GM12801 (cell line): ENCODE measurements around the gene ABL2.

ENCODE experiments used
- TF ChIP-seq, protein P1 (sequence below): IDR thresholded peaks from one replicate; pipeline ENCODE4 v1.5.1; 2011; ENCODE audit warnings: control low read depth; ENCODE audit not compliant: insufficient read length; ENCODE audit errors: extremely low read depth

Gene ABL2

DNA sequence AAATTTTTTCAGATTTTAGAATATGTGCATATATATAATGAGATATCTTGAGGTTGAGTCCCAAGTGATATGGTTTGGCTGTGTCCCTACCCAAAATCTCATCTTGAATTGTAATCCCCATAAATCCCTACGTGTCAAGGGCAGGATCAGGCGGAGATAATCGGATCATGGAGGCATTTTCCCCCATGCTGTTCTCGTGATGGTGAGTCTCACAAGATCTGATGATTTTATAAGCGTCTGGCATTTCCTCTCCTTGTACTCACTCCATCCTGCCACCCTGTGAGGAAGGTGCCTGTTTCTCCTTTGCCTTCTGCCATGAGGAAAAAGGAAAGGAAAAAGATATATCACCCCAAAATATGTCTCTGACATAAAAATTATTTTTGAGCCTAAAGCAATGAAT, 83.0 kb downstream of the ABL2 start:
- TF ChIP-seq, protein P1, sequence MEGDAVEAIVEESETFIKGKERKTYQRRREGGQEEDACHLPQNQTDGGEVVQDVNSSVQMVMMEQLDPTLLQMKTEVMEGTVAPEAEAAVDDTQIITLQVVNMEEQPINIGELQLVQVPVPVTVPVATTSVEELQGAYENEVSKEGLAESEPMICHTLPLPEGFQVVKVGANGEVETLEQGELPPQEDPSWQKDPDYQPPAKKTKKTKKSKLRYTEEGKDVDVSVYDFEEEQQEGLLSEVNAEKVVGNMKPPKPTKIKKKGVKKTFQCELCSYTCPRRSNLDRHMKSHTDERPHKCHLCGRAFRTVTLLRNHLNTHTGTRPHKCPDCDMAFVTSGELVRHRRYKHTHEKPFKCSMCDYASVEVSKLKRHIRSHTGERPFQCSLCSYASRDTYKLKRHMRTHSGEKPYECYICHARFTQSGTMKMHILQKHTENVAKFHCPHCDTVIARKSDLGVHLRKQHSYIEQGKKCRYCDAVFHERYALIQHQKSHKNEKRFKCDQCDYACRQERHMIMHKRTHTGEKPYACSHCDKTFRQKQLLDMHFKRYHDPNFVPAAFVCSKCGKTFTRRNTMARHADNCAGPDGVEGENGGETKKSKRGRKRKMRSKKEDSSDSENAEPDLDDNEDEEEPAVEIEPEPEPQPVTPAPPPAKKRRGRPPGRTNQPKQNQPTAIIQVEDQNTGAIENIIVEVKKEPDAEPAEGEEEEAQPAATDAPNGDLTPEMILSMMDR: no peak

DNA sequence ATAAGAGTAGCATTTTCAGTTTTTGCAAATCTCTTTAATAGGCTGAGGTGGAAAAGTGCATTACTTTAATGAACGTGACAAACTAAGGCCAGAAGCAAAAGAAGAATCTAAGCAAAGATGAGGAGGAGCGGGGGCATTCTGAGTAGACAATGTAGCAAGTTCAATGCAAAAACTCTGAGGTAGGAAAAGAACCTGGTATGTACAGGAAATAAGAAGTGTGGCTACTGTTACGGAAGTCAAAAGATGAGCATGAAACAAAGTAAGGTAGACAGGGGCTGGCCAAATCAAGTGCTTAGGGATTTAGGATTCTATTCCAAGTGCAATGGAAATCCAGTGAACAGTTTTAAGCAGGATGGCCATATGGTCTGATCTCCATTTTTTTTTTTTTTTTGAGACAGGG, 84.0 kb downstream of the ABL2 start:
- TF ChIP-seq, protein P1: no peak

GRCh38 chr1:179144626-179145025, 84.9 kb downstream of the ABL2 start:
- TF ChIP-seq, protein P1: no peak

DNA sequence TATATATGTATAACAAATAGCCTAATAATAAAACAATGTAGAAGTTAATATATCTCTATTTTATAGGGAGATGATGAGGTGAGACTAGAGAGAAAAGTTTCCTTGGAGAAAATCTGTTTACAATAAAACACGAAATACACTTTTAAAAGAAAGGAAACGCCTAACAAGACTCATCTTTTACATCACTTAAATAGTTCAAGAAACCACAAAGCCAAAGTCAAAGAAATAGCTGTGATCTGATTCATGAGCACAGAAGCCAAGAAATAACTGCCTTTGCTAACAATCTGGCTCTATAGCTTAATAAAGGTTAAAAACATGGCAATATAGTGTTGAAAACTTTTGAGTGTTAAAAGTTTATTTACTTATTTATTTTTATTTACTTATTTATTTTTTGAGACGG, 86.2 kb downstream of the ABL2 start:
- TF ChIP-seq, protein P1: no peak

- TF ChIP-seq, protein P1: no peak
Measured at GRCh38 chr1:179142889-179143299, 86.6 kb downstream of the ABL2 start.

DNA sequence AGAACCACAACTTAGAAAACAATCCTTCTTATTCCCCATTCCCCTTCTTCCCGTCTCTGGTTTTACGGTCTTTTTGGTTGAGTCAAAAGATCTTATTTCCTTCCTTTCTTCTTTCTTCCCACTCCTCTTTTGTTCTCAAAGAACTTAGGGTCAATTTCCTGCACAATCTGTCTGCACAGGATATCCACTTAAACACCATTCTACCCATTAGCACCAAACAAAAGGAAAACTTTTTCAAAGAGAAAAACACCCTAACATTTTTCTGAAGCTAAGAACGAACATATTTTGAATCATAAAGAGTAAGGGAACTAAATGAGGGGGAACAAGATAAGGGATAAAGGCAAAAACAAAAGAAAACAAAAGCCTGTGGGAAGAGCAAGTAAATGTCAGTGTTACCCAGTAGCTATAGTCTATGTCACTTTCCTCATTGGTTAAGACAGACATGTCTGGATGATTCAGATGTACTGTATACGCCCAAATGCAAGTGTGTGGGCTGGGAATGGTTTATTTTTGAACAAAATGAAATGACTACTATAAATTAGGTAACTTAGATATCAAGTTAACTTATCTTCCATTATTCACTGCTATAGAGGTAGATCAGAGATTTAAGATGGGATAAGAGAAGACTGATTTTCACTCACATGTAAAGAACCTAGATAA, 87.8 kb downstream of the ABL2 start:
- TF ChIP-seq, protein P1: no peak

DNA sequence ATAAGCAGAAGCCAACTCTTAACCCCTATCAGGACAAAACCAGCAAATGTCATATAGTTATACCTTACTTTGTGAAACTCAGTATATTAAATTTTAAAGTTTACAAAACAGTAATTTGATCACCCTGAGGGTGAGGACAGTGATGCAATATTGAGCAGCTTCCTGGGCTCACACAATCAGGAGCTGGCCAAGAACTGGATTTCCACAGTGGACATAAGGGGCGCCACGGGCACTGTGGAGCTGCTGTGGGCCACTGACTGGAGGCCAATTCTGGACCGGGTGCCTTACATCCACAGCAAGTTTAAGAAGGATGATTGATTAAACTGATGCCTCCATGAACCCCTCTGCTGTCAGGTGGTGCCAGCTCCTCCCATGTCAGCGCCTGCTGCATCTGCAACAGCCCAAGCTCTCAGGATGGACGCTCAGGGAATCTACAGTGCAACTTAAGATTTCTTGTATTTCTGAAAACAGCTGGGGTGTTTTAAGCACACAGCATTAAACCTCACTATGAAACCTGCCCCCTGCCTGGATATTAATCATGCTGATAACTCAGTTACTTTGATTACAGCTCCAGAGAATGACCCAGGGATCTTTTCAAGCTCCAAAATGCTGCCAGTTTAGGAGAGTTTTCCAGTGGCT, 91.7 kb downstream of the ABL2 start:
- TF ChIP-seq, protein P1: no peak
